OCI-M2 (cell line): ENCODE results near the gene MEA1.

Experiments
- DNase-seq: peaks from one replicate; lab custom pipeline; 2025; ENCODE audit not compliant: unreplicated experiment; lab: John Stamatoyannopoulos, UW

MEA1 gene

GRCh38 chr6:43040542-43041257 lies 27.0 kb upstream of the MEA1 start:
- DNase-seq: no peak

DNA sequence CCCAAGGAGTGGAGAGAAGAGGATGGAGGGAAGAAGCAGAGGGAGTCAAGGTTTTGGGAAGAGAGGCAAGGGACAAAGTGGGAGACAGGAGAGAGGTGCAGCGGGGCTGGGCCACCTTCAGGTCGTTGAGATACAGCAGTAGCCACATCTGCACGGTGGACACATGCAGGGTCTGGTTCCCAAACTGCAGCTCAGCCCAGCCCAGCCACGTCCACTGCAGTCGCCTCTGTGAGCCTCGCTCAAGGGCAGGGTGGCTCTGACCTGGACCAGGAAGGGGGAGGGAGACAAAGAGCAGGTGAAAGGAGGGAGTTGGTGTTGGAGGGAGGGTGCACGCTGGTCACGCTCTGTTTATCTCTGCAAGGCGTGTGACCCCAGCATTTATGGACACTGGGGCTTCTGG lies 25.0 kb upstream of the MEA1 start:
- DNase-seq: no peak

DNA sequence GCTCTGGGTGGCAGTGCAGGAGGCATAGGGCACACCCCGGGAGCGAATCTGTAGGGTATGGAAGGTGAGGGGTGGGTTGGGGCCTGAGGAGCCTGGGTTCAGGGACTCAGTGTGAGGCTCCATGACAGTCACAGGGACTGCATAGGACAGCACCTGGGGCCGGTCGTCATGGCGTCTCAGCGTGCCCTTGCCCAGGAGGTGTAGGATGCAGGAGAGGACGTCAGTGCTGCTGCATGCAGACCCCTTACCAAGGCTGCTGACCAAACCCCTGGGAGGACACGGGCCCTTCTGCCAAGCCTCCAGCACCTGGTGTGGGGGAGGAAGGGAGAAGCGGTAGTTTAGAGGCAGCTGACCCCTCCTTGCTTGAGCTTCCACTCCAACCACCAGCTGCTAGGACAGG lies 24.0 kb upstream of the MEA1 start:
- no peak for DNase-seq

GRCh38 chr6:43037197-43037596 lies 23.5 kb upstream of the MEA1 start:
- no peak for DNase-seq

DNA sequence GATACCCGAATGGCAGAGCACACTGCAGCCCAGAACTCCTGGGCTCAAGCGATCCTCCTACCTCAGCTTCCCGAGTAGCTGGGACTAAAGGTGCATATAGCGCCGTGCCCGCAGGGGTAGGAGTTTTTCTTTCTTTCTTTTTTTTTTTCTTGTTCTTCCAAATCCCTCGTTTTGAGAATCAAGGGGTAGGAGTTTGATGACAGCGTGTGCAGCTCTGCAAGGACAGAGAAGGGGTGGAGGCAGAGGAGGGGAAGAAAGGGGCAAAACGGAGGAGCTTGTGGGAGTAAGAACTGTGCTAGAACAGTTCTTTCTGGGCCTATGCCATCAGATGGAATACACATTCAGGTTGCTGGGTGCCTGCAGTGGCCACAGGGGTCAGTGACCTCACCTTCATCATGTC lies 23.0 kb upstream of the MEA1 start:
- DNase-seq: no peak

DNA sequence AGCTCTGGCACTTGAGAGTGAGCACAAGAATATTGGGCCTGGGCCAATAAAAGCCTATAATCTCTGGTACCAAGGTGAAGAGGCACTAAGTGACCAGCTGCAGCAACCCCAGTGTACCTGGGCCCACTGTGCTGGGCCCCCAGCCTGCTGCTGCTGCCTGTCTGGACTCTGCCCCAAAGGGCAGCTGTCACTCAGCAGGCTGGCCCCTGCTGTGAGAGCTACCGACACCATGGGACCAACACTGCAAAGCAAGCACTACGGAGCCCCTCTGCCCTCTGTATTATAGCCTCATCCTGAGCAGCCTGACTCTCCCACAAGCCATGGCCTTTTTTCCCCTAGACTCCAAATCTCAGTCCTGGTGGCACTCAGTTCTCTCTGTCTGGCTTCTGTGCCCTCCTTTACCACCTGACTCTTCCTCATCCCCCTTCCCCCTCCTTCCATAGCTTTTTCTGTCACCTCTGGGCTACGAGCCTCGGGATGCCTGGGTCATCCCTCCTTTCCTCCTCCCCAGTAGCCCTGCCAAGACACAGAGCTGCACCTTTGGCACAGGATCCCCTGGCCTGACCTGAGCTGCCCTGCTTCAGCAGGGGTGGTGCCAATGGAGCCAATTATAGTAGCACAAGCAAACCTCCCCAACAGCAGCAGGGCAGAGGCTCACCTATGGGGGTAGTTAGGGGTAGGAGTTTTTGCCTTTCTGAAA lies 21.9 kb upstream of the MEA1 start:
- DNase-seq: no peak

- no peak for DNase-seq
These were observed 20.4 kb upstream of the MEA1 start for GRCh38 chr6:43034190-43034525.

DNA sequence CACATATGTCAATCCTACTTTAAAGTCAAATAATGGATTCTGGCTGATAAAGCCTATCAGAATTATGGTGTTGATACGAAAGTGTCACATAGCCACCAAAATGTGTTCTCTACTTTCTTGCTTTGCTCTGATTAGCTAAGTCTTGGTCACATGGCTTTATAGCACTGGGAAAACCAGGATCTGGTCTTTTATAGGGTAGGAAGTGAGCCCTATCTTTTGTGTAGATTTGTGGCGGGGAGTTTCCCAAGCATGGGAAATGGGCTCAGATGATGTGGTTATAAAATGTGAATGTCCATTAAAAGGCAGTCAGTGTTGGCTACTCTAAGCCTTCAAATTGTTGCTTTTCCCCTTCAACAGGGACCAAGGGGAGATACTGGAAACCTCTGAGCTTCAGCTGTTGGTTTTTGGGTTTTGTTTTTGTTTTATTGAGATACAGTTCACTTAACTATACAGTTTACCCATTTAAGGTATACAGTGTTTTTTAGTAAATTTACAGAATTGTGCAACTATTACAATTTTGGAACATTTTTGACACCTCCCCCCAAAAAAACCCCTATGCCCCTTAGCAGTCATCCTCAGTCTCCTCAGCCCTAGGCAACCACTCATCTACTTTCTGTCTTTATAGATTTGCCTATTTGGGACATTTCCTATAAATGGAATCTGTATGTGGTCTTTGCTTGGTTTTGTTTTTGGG lies 19.9 kb upstream of the MEA1 start:
- DNase-seq: no peak

- no peak for DNase-seq
These were observed 18.6 kb upstream of the MEA1 start for GRCh38 chr6:43032326-43032725.

- DNase-seq: no peak
These were observed 15.4 kb upstream of the MEA1 start for GRCh38 chr6:43029120-43029519.

DNA sequence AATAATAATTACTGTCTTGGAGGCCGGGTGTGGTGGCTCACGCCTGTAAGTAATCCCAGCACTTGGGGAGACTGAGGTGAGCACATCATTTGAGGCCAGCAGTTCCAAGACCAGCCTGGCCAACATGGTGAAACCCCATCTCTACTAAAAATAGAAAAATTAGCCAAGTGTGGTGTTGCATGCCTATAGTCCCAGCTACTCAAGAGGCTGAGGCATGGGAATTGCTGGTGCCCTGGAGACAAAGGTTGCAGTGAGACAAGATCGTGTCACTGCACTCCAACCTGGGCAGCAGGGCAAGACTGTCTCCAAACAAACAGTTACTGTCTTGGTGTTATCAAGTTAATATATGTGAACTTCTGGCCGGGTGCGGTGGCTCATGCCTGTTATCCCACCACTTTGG lies 12.6 kb upstream of the MEA1 start:
- DNase-seq: no peak

DNA sequence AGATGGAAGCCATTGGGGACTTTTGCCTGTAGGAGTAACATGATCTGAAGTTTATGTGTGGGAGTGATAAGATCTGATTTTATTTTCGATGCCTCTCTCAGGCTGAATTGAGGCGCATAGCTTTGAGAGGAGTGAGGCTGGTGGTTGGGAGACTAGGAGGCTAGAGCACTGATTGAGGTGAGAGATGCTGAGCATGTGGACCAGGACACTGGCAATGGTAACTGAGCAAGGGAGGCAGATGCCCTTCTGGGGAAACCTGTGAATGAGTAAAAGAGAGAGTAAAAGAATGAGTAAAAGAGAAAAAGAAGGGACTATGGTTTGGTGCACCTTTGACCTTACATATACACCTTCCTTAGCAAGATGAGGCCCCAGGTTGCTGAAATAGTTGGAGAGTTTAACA lies 10.7 kb upstream of the MEA1 start:
- DNase-seq: no peak

- no peak for DNase-seq
These were observed 7.7 kb upstream of the MEA1 start, which contains the start of gene RRP36 for GRCh38 chr6:43021270-43022047. RRP36 (plus strand) TSS chr6:43021623; CDS start chr6:43021655, 32 bp downstream.

DNA sequence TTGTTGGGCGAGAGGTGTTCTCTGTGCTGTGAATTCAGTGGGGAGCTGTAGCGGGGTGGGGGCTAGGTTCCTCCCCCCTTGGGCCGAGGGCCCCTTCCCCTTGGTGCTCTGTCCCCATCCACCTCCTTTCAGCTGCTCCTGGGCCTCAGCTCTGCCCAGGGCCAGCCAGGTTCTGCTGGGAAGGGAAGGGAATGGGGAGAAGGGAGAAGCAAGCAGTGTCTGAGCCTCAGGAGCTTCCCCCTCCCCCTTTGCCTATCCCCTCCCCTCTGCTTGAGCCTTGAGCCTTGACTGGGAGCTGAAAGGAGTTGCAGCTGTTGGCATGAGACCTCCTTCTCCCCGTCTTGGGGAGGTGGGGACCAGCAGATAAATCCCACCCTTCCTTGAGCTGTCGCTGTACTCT lies 7.1 kb upstream of the MEA1 start:
- DNase-seq: no peak

- no peak for DNase-seq
These were observed 6.4 kb upstream of the MEA1 start for GRCh38 chr6:43020052-43020705.

- no peak for DNase-seq
These were observed 5.4 kb upstream of the MEA1 start for GRCh38 chr6:43019152-43019551.

- DNase-seq: no peak
These were observed 3.2 kb upstream of the MEA1 start for GRCh38 chr6:43016943-43017334.

- no peak for DNase-seq
These were observed 2.6 kb upstream of the MEA1 start for GRCh38 chr6:43016176-43016942.

GRCh38 chr6:43014434-43014909 lies 726 bp upstream of the MEA1 start:
- no peak for DNase-seq
